ENCODE data around the gene GALT.

GRCh38 chr9:34644766-34645314 is 1.6 kb upstream of the GALT start:
- TF ChIP-seq YY1 (IDR thresholded peaks at IDR 0.05; ENCODE audit: insufficient read depth, insufficient read length), result no peak
- TF ChIP-seq ZNF274 (IDR thresholded peaks at IDR 0.05; ENCODE audit: low read depth, low read length), result no peak
- TF ChIP-seq SUZ12 (IDR thresholded peaks at IDR 0.05; ENCODE audit: extremely low read depth, insufficient read depth, insufficient read length), result no peak

Data from NT2/D1 (cell line).